H1 (cell line): ENCODE data around the gene SEC24C. TPM values are rescaled to one million over a fixed set of nuclear protein-coding genes. Genes with fewer than 3 reads are reported as not detected.

Experiments
- ASH2L ChIP-seq: fragments of 200-600, 300-600 bp; sonication (generic); IDR thresholded peaks from one replicate; pipeline ENCODE4 v1.7.1; 2017; ENCODE audit warnings: low read length
- BRCA1 ChIP-seq: IDR thresholded peaks from 2 replicates; pipeline ENCODE4 v1.6.1; 2012; ENCODE audit warnings: low read depth, low read length, improper control_type of control experiment
- CHD1 ChIP-seq: IDR thresholded peaks from 2 replicates; pipeline ENCODE4 v1.6.1; 2012; ENCODE audit warnings: low read depth, low read length, improper control_type of control experiment
- CREB1 ChIP-seq: IDR thresholded peaks from 2 replicates; pipeline ENCODE4 v1.6.1; 2012; ENCODE audit warnings: inconsistent platforms
- EGR1 ChIP-seq: IDR thresholded peaks from 2 replicates; pipeline ENCODE4 v1.6.1; 2011; ENCODE audit warnings: low read depth, low read length, borderline replicate concordance
- FOSL1 ChIP-seq: IDR thresholded peaks from 2 replicates; pipeline ENCODE4 v1.6.1; 2011; ENCODE audit warnings: mild to moderate bottlenecking, low read depth, low read length, moderate library complexity; ENCODE audit not compliant: insufficient read depth
- GABPA ChIP-seq: IDR thresholded peaks from 2 replicates; pipeline ENCODE4 v1.6.1; 2011; ENCODE audit warnings: mild to moderate bottlenecking, low read length, moderate library complexity, borderline replicate concordance; ENCODE audit not compliant: insufficient read depth
- KDM1A ChIP-seq: fragments of 200-600, 300-600 bp; sonication (generic); IDR thresholded peaks from 2 replicates; pipeline ENCODE4 v1.7.1; 2016; ENCODE audit warnings: mild to moderate bottlenecking, low read length, borderline replicate concordance
- NANOG ChIP-seq: IDR thresholded peaks from 2 replicates; pipeline ENCODE4 v1.6.1; 2011; ENCODE audit warnings: low read length, low read depth, mild to moderate bottlenecking, inconsistent platforms; ENCODE audit not compliant: insufficient read depth, poor library complexity, severe bottlenecking
- PHF8 ChIP-seq: fragments of 200-600 bp; sonication (generic); conservative IDR thresholded peaks from 2 replicates; pipeline ENCODE4 v1.7.1; 2012; ENCODE audit warnings: low read depth, mild to moderate bottlenecking, inconsistent platforms, low read length, moderate library complexity
- POLR2A ChIP-seq, 2 experiments: IDR thresholded peaks; 1 replicate in 1 of 2; 2 replicates in 1 of 2; pipeline ENCODE4 v1.6.1; 2011; ENCODE audit warnings: low read depth in 2 of 2, low read length in 2 of 2, mild to moderate bottlenecking in 2 of 2; ENCODE audit errors: control extremely low read depth in 1 of 2
- POLR2AphosphoS5 ChIP-seq: IDR thresholded peaks from 2 replicates; pipeline ENCODE4 v1.6.1; 2011; ENCODE audit warnings: low read depth, low read length
- RFX5 ChIP-seq: IDR thresholded peaks from 2 replicates; pipeline ENCODE4 v1.6.1; 2011; ENCODE audit warnings: low read depth, low read length, improper control_type of control experiment, borderline replicate concordance
- SRF ChIP-seq: IDR thresholded peaks from 2 replicates; pipeline ENCODE4 v1.6.1; 2011; ENCODE audit warnings: mild to moderate bottlenecking, low read depth, low read length, moderate library complexity
- TCF12 ChIP-seq: IDR thresholded peaks from 2 replicates; pipeline ENCODE4 v1.6.1; 2011; ENCODE audit warnings: low read depth, mild to moderate bottlenecking, low read length
- polyA plus RNA-seq, 7 experiments: library from polyadenylated mRNA; depleted of rRNA in 3 of 7; stranded (reverse) in 5 of 7; unstranded in 2 of 7; fragments of >200 nt in 5 of 7; fragments of 200-250 nt in 2 of 7; gene quantifications; 1 replicate in 5 of 7; 2 replicates in 1 of 7; 4 replicates in 1 of 7; pipeline versions ENCODE4 v1.2.1 to v1.2.3, GENCODE V29; 2011 to 2013; ENCODE audit warnings: missing spikeins in 2 of 7, mixed read lengths in 2 of 7
- total RNA-seq: library from RNA; stranded (reverse); fragmentation: NEBNext Ultra II Directional; extraction: Animal tissue kit (Norgen Biotek cat#: 25700); gene quantifications from 2 replicates; pipeline ENCODE4 v1.2.1, GENCODE V29; 2021
- TF ChIP-seq, protein P1 (sequence below): IDR thresholded peaks from 2 replicates; pipeline ENCODE4 v1.6.1; 2012; ENCODE audit warnings: low read length, inconsistent platforms

SEC24C gene
- total and polyA plus RNA-seq, 2 of the 8 experiments (the other 6 are each of a cell fraction or from before 2014, with no cell fraction given): 63.2 to 67.4 TPM

GRCh38 chr10:73785211-73785720 lies 41.1 kb downstream of the SEC24C start, which contains the start of gene ZSWIM8 (continued):
- TF ChIP-seq EGR1: no peak
- TF ChIP-seq POLR2A (IDR thresholded peaks at IDR 0.05; ENCODE audit: control extremely low read depth in 1 of 2, low read depth in 2 of 2, low read length in 2 of 2): no peak
- TF ChIP-seq PHF8: peak; percentile 60; the same call in 1 of the 2 replicates
- TF ChIP-seq BRCA1: no peak
- no peak for TF ChIP-seq TCF12
- no peak for TF ChIP-seq CREB1
- peak; percentile 69 for TF ChIP-seq ASH2L
- TF ChIP-seq SRF: 0 out of 2 replicates have a peak, but pooled peaks have one; percentile 1
- TF ChIP-seq RFX5: no peak
- TF ChIP-seq, protein P1, sequence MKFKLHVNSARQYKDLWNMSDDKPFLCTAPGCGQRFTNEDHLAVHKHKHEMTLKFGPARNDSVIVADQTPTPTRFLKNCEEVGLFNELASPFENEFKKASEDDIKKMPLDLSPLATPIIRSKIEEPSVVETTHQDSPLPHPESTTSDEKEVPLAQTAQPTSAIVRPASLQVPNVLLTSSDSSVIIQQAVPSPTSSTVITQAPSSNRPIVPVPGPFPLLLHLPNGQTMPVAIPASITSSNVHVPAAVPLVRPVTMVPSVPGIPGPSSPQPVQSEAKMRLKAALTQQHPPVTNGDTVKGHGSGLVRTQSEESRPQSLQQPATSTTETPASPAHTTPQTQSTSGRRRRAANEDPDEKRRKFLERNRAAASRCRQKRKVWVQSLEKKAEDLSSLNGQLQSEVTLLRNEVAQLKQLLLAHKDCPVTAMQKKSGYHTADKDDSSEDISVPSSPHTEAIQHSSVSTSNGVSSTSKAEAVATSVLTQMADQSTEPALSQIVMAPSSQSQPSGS: no peak
- TF ChIP-seq KDM1A: no peak
- TF ChIP-seq FOSL1: no peak
- no peak for TF ChIP-seq CHD1
- peak; percentile 92 for TF ChIP-seq GABPA
- TF ChIP-seq NANOG: no peak
- TF ChIP-seq POLR2AphosphoS5: no peak
